ENCODE measurements around the gene MCFD2. TPM values are rescaled to one million over a fixed set of nuclear protein-coding genes. Genes with fewer than 3 reads are reported as not detected.
A peak's percentile ranks its signal among the peaks of the same experiment; 100 is the strongest.
"Not testable (repeated sequence)": the region's sequence is repeated elsewhere in the genome, so short reads cannot be mapped to it uniquely, and the experiment has no call there.

MCFD2 gene
- total RNA-seq, 5 donors from 2014 or later (not counting 1 experiment from before 2014, with no cell fraction given) = 30.8 to 44.0 (median 35.2) TPM

DNA sequence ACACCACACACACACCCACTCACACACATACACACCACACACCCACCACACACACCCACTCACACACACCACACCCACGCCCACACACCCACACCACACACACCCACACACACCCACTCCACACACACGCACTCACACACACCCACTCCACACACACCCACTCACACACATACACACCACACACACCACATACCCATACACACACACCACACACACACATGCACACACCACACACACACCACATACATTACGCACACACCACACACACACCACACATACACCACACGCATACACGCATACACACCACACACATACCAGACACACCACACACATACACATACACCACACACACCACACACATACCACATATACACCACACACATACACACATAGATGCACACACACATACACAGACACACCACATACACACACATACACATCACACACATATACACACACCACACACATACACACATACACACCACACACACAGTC is 37.9 kb downstream of the MCFD2 start:
- no peak overlapping the region for H3K27ac ChIP-seq (ENCODE audit: low read length)
- H3K9me3 Mint-ChIP-seq = no peaks in the 10 kb centered on the region
- ChIA-PET POLR2A (no interaction called here), CTCF (no interaction called here)
- H3K4me3 Mint-ChIP-seq = no peak overlapping the region
- WGBS (ENCODE audit: insufficient coverage) = 85% methylated on average over 5 of the region's 5 CpGs
- H3K36me3 ChIP-seq (ENCODE audit: control insufficient read depth in 2 of 2, extremely low read depth in 1 of 2, insufficient read depth in 1 of 2, low read length in 1 of 2) = no peaks in the 10 kb centered on the region
- no peaks in the 10 kb centered on the region for H3K9me3 ChIP-seq
- ATAC-seq (replicated peaks in 1 of 4) (no peak), DNase-seq (no peak)
- H3K27ac Mint-ChIP-seq = no peak overlapping the region
- no peaks in the 10 kb centered on the region for H3K36me3 Mint-ChIP-seq
- H3K4me3 ChIP-seq (ENCODE audit: control insufficient read depth in 1 of 2, extremely low read depth in 1 of 2, low read length in 1 of 2) = no peak overlapping the region
- no peaks in the 10 kb centered on the region for H3K4me1 Mint-ChIP-seq
- peaks cover 0 to 28% of the 10 kb centered on the region in 2 experiments for H3K27me3 ChIP-seq (replicated peaks in 1 of 2; ENCODE audit: control insufficient read depth in 2 of 2, extremely low read depth in 1 of 2, insufficient read depth in 2 of 2, low read length in 1 of 2)
- H3K4me1 ChIP-seq (ENCODE audit: control insufficient read depth in 1 of 2, extremely low read depth in 1 of 2, insufficient read depth in 2 of 2, low read length in 2 of 2) = no peaks in the 10 kb centered on the region
- H3K27me3 Mint-ChIP-seq = peaks cover 4% of the 10 kb centered on the region in 2 donors

DNA sequence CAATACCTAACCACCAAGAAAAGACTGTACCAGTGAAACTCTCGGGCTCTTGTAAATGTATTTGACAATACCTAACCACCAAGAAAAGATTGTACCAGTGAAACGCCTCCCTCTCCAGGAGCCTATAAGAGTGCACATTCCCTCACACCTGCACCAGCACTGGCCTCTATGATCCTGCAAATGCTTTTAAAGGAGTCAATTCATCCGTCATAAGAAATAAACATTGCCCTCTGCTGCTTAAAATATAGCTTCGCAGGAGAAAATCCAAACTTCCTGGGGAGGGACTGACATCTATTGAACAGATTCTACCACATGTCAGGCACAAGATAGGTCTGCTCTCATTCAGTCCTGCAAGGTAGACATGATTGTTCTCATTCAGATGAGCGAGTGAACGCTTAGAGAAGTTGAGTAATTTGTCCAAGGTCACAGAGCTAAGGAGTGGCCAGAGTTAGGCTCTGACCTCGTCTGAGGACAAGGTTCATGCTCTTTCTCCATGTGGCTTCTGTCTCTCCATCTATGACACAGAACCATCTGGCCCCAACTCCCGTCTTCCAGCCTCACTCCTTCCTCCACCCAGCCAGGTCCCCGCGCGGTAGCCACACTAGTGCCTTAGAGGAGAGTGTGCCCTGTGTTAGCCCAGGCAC is 38.7 kb downstream of the MCFD2 start:
- Histone ChIP-seq H3K27me3 (replicated peaks in 1 of 2; ENCODE audit: control insufficient read depth in 2 of 2, extremely low read depth in 1 of 2, insufficient read depth in 2 of 2, low read length in 1 of 2) (peaks cover 0 to 23% of the 10 kb centered on the region in 2 experiments), H3K4me1 (ENCODE audit: control insufficient read depth in 1 of 2, extremely low read depth in 1 of 2, insufficient read depth in 2 of 2, low read length in 2 of 2) (no peaks in the 10 kb centered on the region), H3K9me3 (no peaks in the 10 kb centered on the region), H3K27ac (ENCODE audit: low read length) (no peak overlapping the region), H3K4me3 (ENCODE audit: control insufficient read depth in 1 of 2, extremely low read depth in 1 of 2, low read length in 1 of 2) (no peak overlapping the region), H3K36me3 (ENCODE audit: control insufficient read depth in 2 of 2, extremely low read depth in 1 of 2, insufficient read depth in 1 of 2, low read length in 1 of 2) (no peaks in the 10 kb centered on the region)
- POLR2A ChIA-PET = no interaction called here
- DNase-seq (peak in 1 of 35 experiments; percentile 29), ATAC-seq (replicated peaks in 1 of 4) (peak in 1 of 4 experiments; percentile 70)
- no peaks in the 10 kb centered on the region for H3K36me3 Mint-ChIP-seq
- H3K4me3 Mint-ChIP-seq = no peak overlapping the region
- H3K27ac Mint-ChIP-seq = no peak overlapping the region
- CTCF ChIA-PET = interaction anchor here in 1 of 2 donors (0.6 kb wide), 1 partner anchor 1181 kb away, joined by 5 read pairs; no protein-coding TSS in a partner anchor
- H3K9me3 Mint-ChIP-seq = no peaks in the 10 kb centered on the region
- no peaks in the 10 kb centered on the region for H3K4me1 Mint-ChIP-seq
- H3K27me3 Mint-ChIP-seq = peaks cover 6 to 7% of the 10 kb centered on the region in 2 donors
- 25% methylated on average over 3 of the region's 11 CpGs for whole genome bisulfite sequencing (ENCODE audit: insufficient coverage)

DNA sequence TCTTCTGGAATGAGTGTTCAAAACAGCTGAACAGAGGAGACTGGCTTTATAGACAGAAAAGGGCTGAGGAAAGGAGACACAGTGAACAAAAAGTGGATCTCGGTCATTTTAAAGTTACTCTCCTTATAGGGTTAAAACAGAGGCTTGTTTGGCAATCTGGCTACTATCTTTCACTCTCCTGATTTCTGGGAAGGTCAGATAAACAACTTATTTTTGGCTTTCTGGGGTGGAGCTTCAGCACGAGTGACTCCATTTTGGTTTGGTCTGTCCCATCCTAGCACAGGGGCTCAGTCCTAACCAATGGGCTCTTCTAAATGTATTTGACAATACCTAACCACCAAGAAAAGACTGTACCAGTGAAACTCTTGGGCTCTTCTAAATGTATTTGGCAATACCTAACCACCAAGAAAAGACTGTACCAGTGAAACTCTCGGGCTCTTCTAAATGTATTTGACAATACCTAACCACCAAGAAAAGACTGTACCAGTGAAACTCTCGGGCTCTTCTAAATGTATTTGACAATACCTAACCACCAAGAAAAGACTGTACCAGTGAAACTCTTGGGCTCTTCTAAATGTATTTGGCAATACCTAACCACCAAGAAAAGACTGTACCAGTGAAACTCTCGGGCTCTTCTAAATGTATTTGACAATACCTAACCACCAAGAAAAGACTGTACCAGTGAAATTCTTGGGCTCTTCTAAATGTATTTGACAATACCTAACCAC is 39.5 kb downstream of the MCFD2 start:
- H3K4me1 Mint-ChIP-seq; H3K36me3 Mint-ChIP-seq; H3K27ac ChIP-seq (ENCODE audit: low read length); ATAC-seq (replicated peaks in 1 of 4); H3K27ac Mint-ChIP-seq; H3K4me3 ChIP-seq (ENCODE audit: control insufficient read depth in 1 of 2, extremely low read depth in 1 of 2, low read length in 1 of 2); H3K4me1 ChIP-seq (ENCODE audit: control insufficient read depth in 1 of 2, extremely low read depth in 1 of 2, insufficient read depth in 2 of 2, low read length in 2 of 2); POLR2A ChIA-PET; H3K4me3 Mint-ChIP-seq; DNase-seq; H3K9me3 Mint-ChIP-seq; H3K36me3 ChIP-seq (ENCODE audit: control insufficient read depth in 2 of 2, extremely low read depth in 1 of 2, insufficient read depth in 1 of 2, low read length in 1 of 2); H3K9me3 ChIP-seq: not testable (repeated sequence)
- peaks cover 0 to 19% of the 10 kb centered on the region in 2 experiments for H3K27me3 ChIP-seq (replicated peaks in 1 of 2; ENCODE audit: control insufficient read depth in 2 of 2, extremely low read depth in 1 of 2, insufficient read depth in 2 of 2, low read length in 1 of 2)
- H3K27me3 Mint-ChIP-seq = peaks cover 7 to 11% of the 10 kb centered on the region in 2 donors
- CTCF ChIA-PET = interaction anchor here (0.6 to 0.7 kb wide), 3 partner anchors 21 to 277 kb away, joined by 3 to 16 read pairs (median 5); no protein-coding TSS in a partner anchor
- no CpG with 5 or more reads among the region's 5 CpGs for WGBS (ENCODE audit: insufficient coverage)

DNA sequence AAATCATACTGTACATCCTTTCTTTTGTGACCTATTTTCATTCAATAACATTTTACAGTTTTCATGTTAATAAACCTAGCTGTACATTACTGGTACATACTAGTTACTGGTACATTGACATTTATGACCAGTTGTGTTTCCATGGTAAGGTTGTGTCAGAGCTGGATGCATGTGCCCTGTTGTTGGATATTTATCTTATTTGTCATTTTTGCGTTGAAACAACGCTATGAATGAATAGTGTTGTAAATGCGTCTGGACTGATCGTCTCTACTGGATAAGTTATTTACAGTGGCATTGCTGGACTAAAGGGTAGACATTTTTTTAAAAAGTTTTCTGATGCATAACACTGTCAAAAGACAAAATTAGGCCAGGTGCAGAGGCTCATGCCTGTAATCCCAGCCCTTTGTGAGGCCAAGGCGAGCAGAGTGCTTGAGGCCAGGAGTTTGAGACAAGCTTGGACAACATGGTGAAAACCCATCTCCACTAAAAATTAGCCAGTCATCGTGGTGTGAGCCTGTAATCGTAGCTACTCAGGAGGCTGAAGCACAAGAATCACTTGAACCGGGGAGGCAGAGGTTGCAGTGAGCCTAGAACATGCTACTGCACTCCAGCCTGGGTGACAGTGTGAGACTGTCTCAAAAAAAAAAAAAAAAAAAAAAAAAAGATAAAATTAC is 40.2 kb downstream of the MCFD2 start:
- Mint-ChIP-seq H3K36me3 (no peaks in the 10 kb centered on the region), H3K4me1 (no peaks in the 10 kb centered on the region), H3K9me3 (no peaks in the 10 kb centered on the region), H3K27me3 (peaks cover 7 to 16% of the 10 kb centered on the region in 2 donors), H3K4me3 (no peak overlapping the region), H3K27ac (no peak overlapping the region)
- peaks cover 0 to 19% of the 10 kb centered on the region in 2 experiments for H3K27me3 ChIP-seq (replicated peaks in 1 of 2; ENCODE audit: control insufficient read depth in 2 of 2, extremely low read depth in 1 of 2, insufficient read depth in 2 of 2, low read length in 1 of 2)
- ATAC-seq (replicated peaks in 1 of 4) (no peak), DNase-seq (no peak)
- H3K4me1 ChIP-seq (ENCODE audit: control insufficient read depth in 1 of 2, extremely low read depth in 1 of 2, insufficient read depth in 2 of 2, low read length in 2 of 2) = no peaks in the 10 kb centered on the region
- ChIA-PET POLR2A (no interaction called here), CTCF (interaction anchor here (0.6 to 0.7 kb wide), 4 partner anchors 10 to 276 kb away, joined by 3 to 16 read pairs (median 4); no protein-coding TSS in a partner anchor)
- no peaks in the 10 kb centered on the region for H3K9me3 ChIP-seq
- no peak overlapping the region for H3K27ac ChIP-seq (ENCODE audit: low read length)
- WGBS (ENCODE audit: insufficient coverage) = 80% methylated on average over 5 of the region's 8 CpGs
- no peak overlapping the region for H3K4me3 ChIP-seq (ENCODE audit: control insufficient read depth in 1 of 2, extremely low read depth in 1 of 2, low read length in 1 of 2)
- no peaks in the 10 kb centered on the region for H3K36me3 ChIP-seq (ENCODE audit: control insufficient read depth in 2 of 2, extremely low read depth in 1 of 2, insufficient read depth in 1 of 2, low read length in 1 of 2)

DNA sequence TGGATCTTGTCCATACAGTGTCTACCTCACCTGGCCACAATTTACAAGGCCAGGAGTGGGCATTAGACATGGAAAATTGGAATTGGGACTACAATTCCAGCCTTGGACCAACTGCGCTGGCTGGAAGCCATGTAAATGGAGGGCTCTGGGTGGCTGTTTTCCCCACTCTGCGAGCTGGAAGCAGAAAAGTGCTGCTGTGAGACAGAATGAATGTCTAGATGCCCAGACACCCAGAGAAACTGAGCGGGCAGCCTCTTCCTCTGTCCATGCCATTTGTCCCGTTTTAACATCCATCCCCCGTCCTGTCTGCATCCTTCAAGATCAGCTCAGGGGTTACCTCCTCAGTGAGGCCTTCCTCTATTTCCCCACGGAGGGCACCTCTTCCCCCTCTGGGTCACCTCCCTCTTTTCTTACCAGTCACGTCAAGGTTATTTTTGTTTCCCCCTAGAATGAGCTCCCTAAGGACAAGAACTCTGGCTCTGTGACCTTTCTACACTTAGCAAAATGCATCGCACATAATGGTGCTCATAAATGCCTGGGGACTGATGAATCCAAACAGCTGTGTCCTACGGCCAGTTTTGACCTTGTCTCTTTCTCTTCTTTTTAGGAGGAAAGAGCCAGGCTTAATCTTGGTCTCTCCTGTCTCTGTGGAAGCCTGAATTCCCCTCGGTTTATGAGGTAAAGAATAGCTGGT is 41.2 kb downstream of the MCFD2 start:
- H3K27me3 Mint-ChIP-seq = peaks cover 7 to 16% of the 10 kb centered on the region in 2 donors
- H3K4me3 Mint-ChIP-seq = no peak overlapping the region
- no peak for DNase-seq
- ATAC-seq (replicated peaks in 1 of 4) = no peak
- Histone ChIP-seq H3K36me3 (ENCODE audit: control insufficient read depth in 2 of 2, extremely low read depth in 1 of 2, insufficient read depth in 1 of 2, low read length in 1 of 2) (no peaks in the 10 kb centered on the region), H3K27me3 (replicated peaks in 1 of 2; ENCODE audit: control insufficient read depth in 2 of 2, extremely low read depth in 1 of 2, insufficient read depth in 2 of 2, low read length in 1 of 2) (peaks cover 0 to 21% of the 10 kb centered on the region in 2 experiments), H3K4me1 (ENCODE audit: control insufficient read depth in 1 of 2, extremely low read depth in 1 of 2, insufficient read depth in 2 of 2, low read length in 2 of 2) (no peaks in the 10 kb centered on the region), H3K27ac (ENCODE audit: low read length) (no peak overlapping the region), H3K4me3 (ENCODE audit: control insufficient read depth in 1 of 2, extremely low read depth in 1 of 2, low read length in 1 of 2) (no peak overlapping the region), H3K9me3 (no peaks in the 10 kb centered on the region)
- ChIA-PET POLR2A (interaction anchor here in 1 of 2 donors (0.6 kb wide), 1 partner anchor 11 kb away, joined by 4 read pairs; no protein-coding TSS in a partner anchor), CTCF (no interaction called here)
- H3K4me1 Mint-ChIP-seq = no peaks in the 10 kb centered on the region
- H3K36me3 Mint-ChIP-seq = no peaks in the 10 kb centered on the region
- H3K27ac Mint-ChIP-seq = no peak overlapping the region
- no peaks in the 10 kb centered on the region for H3K9me3 Mint-ChIP-seq
- WGBS (ENCODE audit: insufficient coverage) = 80% methylated on average over 8 of the region's 10 CpGs

DNA sequence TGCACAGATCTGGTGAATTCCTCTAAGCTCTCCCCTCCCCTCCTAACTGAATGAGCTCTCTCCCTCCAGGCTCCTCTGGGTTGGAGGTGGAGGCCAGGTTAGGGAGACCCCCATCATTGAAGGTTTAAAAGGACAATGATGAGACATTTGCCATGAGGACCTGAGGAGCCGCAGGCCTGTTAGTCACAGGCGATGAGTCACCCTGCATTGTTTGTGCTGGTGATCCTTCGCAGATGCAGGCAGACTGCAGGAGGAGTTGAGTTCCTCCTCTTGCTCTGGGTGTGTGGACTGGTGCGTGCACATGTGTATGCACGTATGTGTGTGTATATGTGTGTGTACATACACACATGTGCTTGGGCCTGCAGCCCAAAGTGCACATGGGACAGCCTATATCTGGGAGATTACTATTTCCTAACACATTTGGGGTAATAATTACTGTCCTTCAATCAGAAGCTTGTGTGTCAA is 42.0 kb downstream of the MCFD2 start:
- Histone ChIP-seq H3K27ac (ENCODE audit: low read length) (no peak overlapping the region), H3K9me3 (no peaks in the 10 kb centered on the region), H3K36me3 (ENCODE audit: control insufficient read depth in 2 of 2, extremely low read depth in 1 of 2, insufficient read depth in 1 of 2, low read length in 1 of 2) (no peaks in the 10 kb centered on the region), H3K4me3 (ENCODE audit: control insufficient read depth in 1 of 2, extremely low read depth in 1 of 2, low read length in 1 of 2) (no peak overlapping the region), H3K4me1 (ENCODE audit: control insufficient read depth in 1 of 2, extremely low read depth in 1 of 2, insufficient read depth in 2 of 2, low read length in 2 of 2) (no peaks in the 10 kb centered on the region), H3K27me3 (replicated peaks in 1 of 2; ENCODE audit: control insufficient read depth in 2 of 2, extremely low read depth in 1 of 2, insufficient read depth in 2 of 2, low read length in 1 of 2) (peaks cover 0 to 23% of the 10 kb centered on the region in 2 experiments)
- no peaks in the 10 kb centered on the region for H3K4me1 Mint-ChIP-seq
- no peaks in the 10 kb centered on the region for H3K36me3 Mint-ChIP-seq
- DNase-seq (no peak), ATAC-seq (replicated peaks in 1 of 4) (peak in 1 of 4 experiments; percentile 26)
- H3K27ac Mint-ChIP-seq = no peak overlapping the region
- POLR2A ChIA-PET = interaction anchor here in 1 of 2 donors (0.6 kb wide), 1 partner anchor 12 kb away, joined by 4 read pairs; no protein-coding TSS in a partner anchor
- H3K4me3 Mint-ChIP-seq = no peak overlapping the region
- H3K27me3 Mint-ChIP-seq = peaks cover 7 to 16% of the 10 kb centered on the region in 2 donors
- WGBS (ENCODE audit: insufficient coverage) = 77% methylated on average over 3 of the region's 5 CpGs
- H3K9me3 Mint-ChIP-seq = no peaks in the 10 kb centered on the region
- CTCF ChIA-PET = no interaction called here

All from T-cell (primary cell).